Brain pericyte (primary cell): ENCODE results near the gene SWI5.

Experiments
- DNase-seq: peaks from one replicate; pipeline ENCODE4 v3.0.0-alpha.2; 2012; ENCODE audit warnings: low read depth, low spot score

Gene SWI5

DNA sequence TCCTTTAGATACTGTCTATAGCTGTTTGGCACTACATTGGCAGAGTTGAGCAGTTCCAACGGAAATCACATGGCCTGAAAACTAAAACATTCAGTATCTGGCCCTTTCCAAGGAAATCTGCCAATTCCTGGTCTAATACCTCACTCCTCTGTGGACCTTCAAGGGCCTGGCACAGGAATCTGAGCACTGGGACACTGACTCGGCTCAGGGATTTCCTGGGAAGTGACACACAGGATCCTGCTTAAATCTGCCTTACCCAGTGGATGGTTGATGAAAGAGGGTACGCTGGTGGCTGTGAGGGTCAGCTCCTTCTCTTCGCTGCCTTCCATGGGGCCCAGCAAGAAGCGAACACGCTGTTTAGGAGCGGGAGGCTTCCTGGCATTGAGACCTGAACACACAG is 45.3 kb downstream of the SWI5 start:
- DNase-seq = no peak

DNA sequence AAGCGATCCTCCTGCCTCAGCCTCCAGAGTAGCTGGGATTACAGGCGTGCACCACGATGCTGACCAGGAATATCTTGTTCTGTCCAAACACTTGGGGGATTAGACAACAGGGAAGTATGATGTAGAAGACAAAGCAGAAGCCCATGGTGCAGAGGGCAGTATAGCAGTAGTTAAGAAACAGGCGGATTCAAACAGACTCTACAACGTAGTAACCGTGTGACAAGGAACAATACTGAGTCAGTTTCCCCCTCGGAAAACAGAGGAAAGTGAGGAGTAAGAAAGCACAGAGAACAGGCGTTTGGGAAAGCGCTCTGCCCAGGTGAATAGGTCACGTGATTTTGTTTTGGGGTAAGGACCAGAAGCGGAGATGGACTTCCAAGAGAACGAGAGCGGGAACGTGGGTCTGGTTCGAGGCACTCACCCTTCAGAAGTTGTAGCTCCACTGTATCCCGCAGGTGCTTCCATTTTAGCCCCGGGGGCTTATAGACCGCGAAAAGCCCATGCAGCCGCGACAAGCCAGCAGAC is 45.9 kb downstream of the SWI5 start:
- DNase-seq = no peak

DNA sequence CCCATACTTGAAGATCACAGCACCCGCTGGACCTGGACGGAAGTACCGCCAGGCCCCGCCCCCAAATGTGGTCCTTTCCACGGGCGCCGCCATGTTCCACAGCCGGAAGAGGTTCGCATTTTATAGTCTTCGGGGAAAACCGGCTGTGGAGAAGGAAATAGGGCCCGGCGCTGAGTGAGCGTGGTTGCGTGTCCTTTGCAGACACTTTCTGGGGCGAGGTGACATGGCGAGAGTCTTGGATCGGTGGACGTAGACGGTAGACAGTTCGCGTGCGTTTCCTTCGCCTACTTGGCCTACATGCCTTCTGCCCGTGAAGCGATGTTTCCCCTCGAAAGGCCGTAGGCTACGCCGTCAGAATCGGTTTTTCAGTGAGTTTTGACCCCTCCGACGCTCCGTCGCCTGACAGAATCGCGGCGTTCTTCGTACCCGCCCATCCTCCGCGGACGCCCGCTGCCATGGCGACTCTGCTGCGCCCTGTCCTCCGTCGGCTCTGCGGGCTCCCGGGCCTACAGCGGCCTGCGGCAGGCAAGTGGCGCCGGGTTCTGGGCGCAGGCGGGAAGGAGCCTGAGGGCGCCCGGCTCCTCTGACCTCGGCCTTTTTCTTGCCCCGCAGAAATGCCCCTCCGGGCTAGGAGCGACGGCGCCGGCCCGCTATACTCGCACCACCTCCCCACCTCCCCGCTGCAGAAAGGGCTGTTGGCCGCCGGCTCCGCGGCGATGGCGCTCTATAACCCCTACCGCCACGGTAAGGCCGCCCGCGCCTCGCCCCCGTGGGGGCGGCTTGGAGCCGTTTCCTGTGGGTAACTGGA is 46.5 kb downstream of the SWI5 start, which contains the start of the genes COQ4 and TRUB2:
TSS of gene COQ4 (plus strand) at position 436 of the 808 bp plus-strand sequence. CDS start at position 456, 20 bp downstream.
TSS of gene TRUB2 (minus strand) at position 44 of the 808 bp plus-strand sequence. CDS start at position 5, 39 bp downstream.
- peak; percentile 93 for DNase-seq

DNA sequence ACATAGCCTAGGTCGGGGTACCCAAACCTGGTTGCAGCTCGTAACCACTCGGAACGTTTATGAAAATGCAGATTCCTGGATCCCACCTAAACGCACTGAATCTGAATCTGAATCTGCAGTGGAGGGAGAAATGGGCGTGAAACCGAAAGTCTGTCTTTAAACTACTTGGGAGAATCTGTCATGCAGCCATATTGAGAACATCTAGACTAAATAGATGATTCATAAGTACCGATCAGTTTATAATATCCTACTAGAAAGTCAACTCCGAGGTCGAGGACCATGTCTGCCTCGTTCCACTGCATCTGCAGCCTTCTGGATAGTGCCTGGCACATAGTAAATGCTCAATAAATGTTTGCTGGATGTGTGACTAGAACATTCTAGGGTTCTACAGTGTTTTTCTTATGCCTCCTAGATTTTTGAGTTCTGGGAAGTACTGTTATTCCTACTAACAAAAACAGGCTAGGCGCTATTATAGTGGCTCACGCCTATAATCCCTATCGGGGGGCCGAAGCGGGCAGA is 47.2 kb downstream of the SWI5 start:
- DNase-seq = no peak

DNA sequence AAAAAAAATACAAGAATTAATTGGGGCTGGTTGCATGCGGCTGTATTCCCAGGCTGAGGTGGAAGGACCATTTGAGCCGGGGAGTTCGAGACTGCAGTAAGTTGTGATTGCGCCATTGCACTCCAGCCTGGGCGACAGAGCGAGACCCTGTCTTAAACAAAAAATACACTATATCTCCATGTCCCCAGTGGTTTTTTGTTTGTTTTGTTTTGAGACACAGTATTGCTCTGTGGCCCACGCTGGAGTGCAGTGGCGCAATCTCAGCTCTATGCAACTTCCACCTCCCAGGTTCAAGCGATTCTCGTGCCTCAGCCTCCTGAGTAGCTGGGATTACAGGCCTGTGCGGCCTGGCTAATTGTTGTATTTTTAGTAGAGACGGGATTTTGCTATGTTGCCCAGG is 47.7 kb downstream of the SWI5 start:
- DNase-seq = no peak

DNA sequence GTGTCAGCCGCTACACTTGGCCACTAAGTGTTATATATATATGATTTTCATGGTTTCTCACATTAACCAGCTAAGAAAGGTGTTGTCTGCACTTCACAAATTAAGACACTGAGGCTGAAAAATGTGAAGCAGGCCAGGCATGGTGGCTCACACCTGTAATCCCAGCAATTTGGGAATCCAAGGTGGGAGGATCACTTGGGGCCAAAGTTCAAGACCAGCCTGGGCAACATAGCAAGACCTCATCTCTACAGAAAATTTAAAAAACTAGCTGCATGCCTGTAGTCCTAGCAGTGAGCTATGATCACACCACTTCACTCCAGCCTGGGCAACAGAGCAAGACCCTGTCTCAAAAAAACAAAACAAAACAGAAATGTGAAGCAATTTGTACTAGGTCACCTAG is 48.3 kb downstream of the SWI5 start:
- no peak for DNase-seq

DNA sequence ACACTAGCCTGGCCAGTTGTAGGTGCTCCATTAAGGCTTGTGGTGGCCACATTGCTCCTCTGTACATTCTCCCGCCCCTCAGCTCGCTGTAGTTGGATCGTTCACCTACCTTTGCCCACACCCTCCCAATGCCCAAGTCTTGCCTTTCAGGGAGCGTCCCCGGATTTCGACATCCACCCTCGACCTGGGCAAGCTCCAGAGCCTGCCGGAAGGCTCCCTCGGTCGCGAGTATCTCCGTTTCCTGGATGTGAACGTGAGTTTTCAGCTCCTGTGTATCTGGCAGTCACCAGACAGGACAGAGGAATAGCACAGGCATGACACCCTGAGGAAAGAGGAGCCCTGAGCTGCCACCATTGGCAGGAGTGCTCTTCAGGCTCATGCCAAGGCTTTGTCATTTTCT is 49.6 kb downstream of the SWI5 start:
- DNase-seq = no peak

- DNase-seq = no peak
Measured at GRCh38 chr9:128333451-128333869, 57.4 kb downstream of the SWI5 start.

GRCh38 chr9:128335161-128335560 is 59.1 kb downstream of the SWI5 start:
- DNase-seq = no peak

- no peak for DNase-seq
Measured at GRCh38 chr9:128335914-128336313, 59.8 kb downstream of the SWI5 start.

DNA sequence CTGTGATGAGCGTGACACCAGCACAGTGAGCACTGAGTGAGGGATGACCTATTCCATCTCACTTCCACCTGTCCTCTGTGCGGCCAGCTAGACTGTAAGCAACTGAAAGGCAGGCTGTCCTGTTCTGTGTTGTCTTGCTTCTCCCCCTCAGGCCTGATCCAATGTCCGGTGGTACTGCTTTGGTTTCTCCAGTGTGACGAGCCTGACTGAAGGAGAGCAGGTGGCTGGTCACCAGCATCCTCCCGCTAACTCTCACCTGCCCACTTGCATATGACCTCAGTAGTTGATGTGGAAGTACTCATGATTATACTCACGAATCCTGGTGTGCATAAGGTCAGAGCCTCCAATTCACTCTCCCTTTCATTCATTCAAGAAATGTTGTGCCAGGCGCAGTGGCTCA is 61.9 kb downstream of the SWI5 start:
- no peak for DNase-seq
